ENCODE measurements around the gene TMEM121B.

TMEM121B gene

GRCh38 chr22:17109976-17110375 lies 11.2 kb downstream of the TMEM121B start:
- no peak for DNase-seq

GRCh38 chr22:17109113-17109865 lies 11.9 kb downstream of the TMEM121B start:
- DNase-seq: no peak

- no peak for DNase-seq
These were observed 12.7 kb downstream of the TMEM121B start for GRCh38 chr22:17108256-17109112.

GRCh38 chr22:17107547-17107810 lies 13.7 kb downstream of the TMEM121B start:
- no peak for DNase-seq

GRCh38 chr22:17106785-17107546 lies 14.2 kb downstream of the TMEM121B start:
- DNase-seq: no peak

GRCh38 chr22:17106161-17106784 lies 14.9 kb downstream of the TMEM121B start:
- no peak for DNase-seq

GRCh38 chr22:17105143-17106129 lies 15.7 kb downstream of the TMEM121B start:
- DNase-seq: no peak

GRCh38 chr22:17104336-17104935 lies 16.7 kb downstream of the TMEM121B start:
- no peak for DNase-seq

- no peak for DNase-seq
These were observed 17.8 kb downstream of the TMEM121B start for GRCh38 chr22:17103351-17103750.

GRCh38 chr22:17102297-17102667 lies 18.9 kb downstream of the TMEM121B start:
- no peak for DNase-seq

GRCh38 chr22:17101475-17102296 lies 19.5 kb downstream of the TMEM121B start:
- no peak for DNase-seq

- DNase-seq: no peak
These were observed 20.5 kb downstream of the TMEM121B start for GRCh38 chr22:17100621-17101020.

- no peak for DNase-seq
These were observed 22.8 kb downstream of the TMEM121B start for GRCh38 chr22:17098379-17098819.

- no peak for DNase-seq
These were observed 23.5 kb downstream of the TMEM121B start for GRCh38 chr22:17097701-17098100.

GRCh38 chr22:17097062-17097461 lies 24.1 kb downstream of the TMEM121B start:
- DNase-seq: no peak

GRCh38 chr22:17096071-17096470 lies 25.1 kb downstream of the TMEM121B start:
- no peak for DNase-seq

- DNase-seq: no peak
These were observed 25.6 kb downstream of the TMEM121B start for GRCh38 chr22:17095538-17095937.

GRCh38 chr22:17093081-17093480 lies 28.1 kb downstream of the TMEM121B start:
- no peak for DNase-seq

GRCh38 chr22:17091851-17092250 lies 29.3 kb downstream of the TMEM121B start:
- no peak for DNase-seq

- no peak for DNase-seq
These were observed 30.6 kb downstream of the TMEM121B start for GRCh38 chr22:17090550-17090949.

Measured in retina (tissue), 1 donor.